Kidney (tissue), 14 donors: ENCODE data around the gene CORO7. TPM values are rescaled to one million over a fixed set of nuclear protein-coding genes. Genes with fewer than 3 reads are reported as not detected.

Experiments used
- DNase-seq, 5 donors: peaks; one replicate each; pipeline ENCODE4 v3.0.0-alpha.2; 2013 to 2020
- FAIRE-seq: peaks from 2 replicates; lab custom pipeline; 2012; peaks lifted over from hg19 to GRCh38; lab: Jason Lieb, UNC
- H3K27ac ChIP-seq, 2 donors: one replicate each; pipeline ENCODE4 v1.7.0; 2013; ENCODE audit warnings: low read depth in 2 of 2, low read length in 2 of 2, inconsistent platforms in 1 of 2
- H3K27me3 ChIP-seq: one replicate; pipeline ENCODE4 v1.7.1; 2013; ENCODE audit warnings: low read length, inconsistent platforms; ENCODE audit not compliant: control insufficient read depth, insufficient read depth
- H3K36me3 ChIP-seq, 3 donors: one replicate each; pipeline versions ENCODE4 v1.7.0 to v1.7.1; 2013; ENCODE audit warnings: low read length in 3 of 3, control low read depth in 1 of 3, inconsistent platforms in 1 of 3; ENCODE audit not compliant: insufficient read depth in 3 of 3, control insufficient read depth in 2 of 3
- H3K4me1 ChIP-seq, 3 donors: one replicate each; pipeline versions ENCODE4 v1.7.0 to v1.7.1; 2013; ENCODE audit warnings: low read length in 3 of 3, inconsistent platforms in 1 of 3, low read depth in 1 of 3; ENCODE audit not compliant: control insufficient read depth in 2 of 3, insufficient read depth in 2 of 3
- H3K4me3 ChIP-seq, 3 donors: one replicate each; pipeline versions ENCODE4 v1.7.0 to v1.8.1; 2013; ENCODE audit warnings: low read length in 3 of 3, control low read depth in 1 of 3, inconsistent platforms in 1 of 3
- H3K9ac ChIP-seq, 3 donors: one replicate each; pipeline versions ENCODE4 v1.7.0 to v1.7.1; 2013; ENCODE audit warnings: low read length in 3 of 3, control low read depth in 1 of 3, inconsistent platforms in 1 of 3
- H3K9me3 ChIP-seq, 3 donors: one replicate each; pipeline versions ENCODE4 v1.7.0 to v1.7.1; 2013; ENCODE audit warnings: low read length in 3 of 3, control low read depth in 1 of 3, inconsistent platforms in 1 of 3; ENCODE audit not compliant: control insufficient read depth in 2 of 3, insufficient read depth in 1 of 3
- intact Hi-C: fragments of 100-400 bp; cut with DNase I; formaldehyde crosslinking; loops from one replicate; pipeline ENCODE4 v1.11.1; 2022
- polyA plus RNA-seq: library from polyadenylated mRNA; stranded (reverse); fragments of 350-450 nt; fragmentation: Illumina TruSeq; extraction: RNeasy Lipid Tissue Mini Kit (QIAGEN cat#74804); gene quantifications from one replicate; pipeline ENCODE4 v1.2.3, GENCODE V29; 2014; ENCODE audit warnings: low read depth, low replicate concordance; ENCODE audit not compliant: insufficient read depth
- total RNA-seq: library from RNA; stranded (reverse); fragmentation: NEBNext Ultra II Directional; extraction: Animal tissue kit (Norgen Biotek cat#: 25700); gene quantifications from one replicate; pipeline ENCODE4 v1.2.1, GENCODE V29; 2021
- TF ChIP-seq, protein P1 (sequence below): IDR thresholded peaks from 3 replicates; pipeline ENCODE4 v1.5.1; 2012; ENCODE audit warnings: mild to moderate bottlenecking, moderate library complexity, borderline replicate concordance; ENCODE audit not compliant: insufficient read depth; ENCODE audit errors: extremely low read depth
- donor health status: control.
- donor health status: control.
- donor health status: control.
- donor health status: control.
- donor health status: control.
- donor health status: DM: yes; HTN: yes; CAD: no.
- donor health status: Normal renal cell carcinoma (clear cell type).

Gene CORO7
- total and polyA plus RNA-seq, 2 donors from 2014 or later = 9.8 to 50.1 TPM

DNA sequence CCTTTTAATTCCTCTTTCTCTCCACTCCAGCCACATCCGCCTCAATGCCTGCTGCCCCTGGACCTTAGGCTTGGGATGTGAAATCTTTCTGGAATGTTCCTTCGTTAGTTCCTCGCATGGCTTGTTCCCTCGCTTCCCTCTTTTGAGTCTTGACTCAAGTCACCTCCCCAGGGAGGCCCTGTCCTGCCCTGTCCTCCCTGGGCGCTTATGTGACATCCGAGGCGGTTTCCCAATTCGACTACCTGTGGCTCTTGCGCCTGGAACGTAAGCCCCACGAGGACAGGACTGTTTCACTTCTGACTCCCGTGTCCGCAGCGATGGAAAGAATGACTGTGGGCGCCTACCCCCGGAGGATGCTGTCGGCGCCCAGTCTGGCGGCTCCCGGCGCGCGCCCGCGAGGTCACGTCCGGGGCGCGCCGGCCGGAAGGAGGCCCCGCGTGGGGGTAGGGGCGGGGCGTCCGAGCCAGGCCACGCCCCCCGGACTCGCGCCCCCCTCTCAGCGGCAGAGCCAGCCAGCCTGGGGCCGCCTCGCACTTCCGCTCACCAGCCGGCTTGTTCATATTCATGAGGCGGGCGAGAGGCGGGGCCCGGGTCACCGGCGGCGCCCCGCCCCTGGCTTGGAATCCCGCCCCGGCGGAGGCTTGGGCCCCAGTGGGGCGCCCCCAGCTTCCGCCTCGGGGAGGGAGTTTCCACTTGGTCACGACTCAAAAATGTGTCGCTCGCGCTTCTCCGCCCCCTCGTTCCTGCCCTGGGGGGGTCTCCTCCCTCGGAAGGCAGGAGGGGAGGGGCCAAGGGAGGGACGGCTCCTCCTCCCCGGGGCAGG lies 109.0 kb downstream of the CORO7 start:
- TF ChIP-seq, protein P1, sequence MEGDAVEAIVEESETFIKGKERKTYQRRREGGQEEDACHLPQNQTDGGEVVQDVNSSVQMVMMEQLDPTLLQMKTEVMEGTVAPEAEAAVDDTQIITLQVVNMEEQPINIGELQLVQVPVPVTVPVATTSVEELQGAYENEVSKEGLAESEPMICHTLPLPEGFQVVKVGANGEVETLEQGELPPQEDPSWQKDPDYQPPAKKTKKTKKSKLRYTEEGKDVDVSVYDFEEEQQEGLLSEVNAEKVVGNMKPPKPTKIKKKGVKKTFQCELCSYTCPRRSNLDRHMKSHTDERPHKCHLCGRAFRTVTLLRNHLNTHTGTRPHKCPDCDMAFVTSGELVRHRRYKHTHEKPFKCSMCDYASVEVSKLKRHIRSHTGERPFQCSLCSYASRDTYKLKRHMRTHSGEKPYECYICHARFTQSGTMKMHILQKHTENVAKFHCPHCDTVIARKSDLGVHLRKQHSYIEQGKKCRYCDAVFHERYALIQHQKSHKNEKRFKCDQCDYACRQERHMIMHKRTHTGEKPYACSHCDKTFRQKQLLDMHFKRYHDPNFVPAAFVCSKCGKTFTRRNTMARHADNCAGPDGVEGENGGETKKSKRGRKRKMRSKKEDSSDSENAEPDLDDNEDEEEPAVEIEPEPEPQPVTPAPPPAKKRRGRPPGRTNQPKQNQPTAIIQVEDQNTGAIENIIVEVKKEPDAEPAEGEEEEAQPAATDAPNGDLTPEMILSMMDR = no peak
- H3K27ac ChIP-seq = peak overlapping the region; percentile 93 to 94
- peak overlapping the region; percentile 67 to 90 (median 86) for H3K4me3 ChIP-seq
- intact Hi-C loops = no loop called here
- H3K27me3 ChIP-seq = no peaks in the 10 kb centered on the region
- no peaks in the 10 kb centered on the region for H3K9me3 ChIP-seq
- H3K9ac ChIP-seq = peak overlapping the region in 2 of 3 donors; percentile 68 to 80
- no peak for FAIRE-seq
- no peaks in the 10 kb centered on the region for H3K36me3 ChIP-seq
- peaks cover 2 to 10% (median 7%) of the 10 kb centered on the region in 3 donors for H3K4me1 ChIP-seq
- peak; percentile 96 to 99 (median 97) for DNase-seq

DNA sequence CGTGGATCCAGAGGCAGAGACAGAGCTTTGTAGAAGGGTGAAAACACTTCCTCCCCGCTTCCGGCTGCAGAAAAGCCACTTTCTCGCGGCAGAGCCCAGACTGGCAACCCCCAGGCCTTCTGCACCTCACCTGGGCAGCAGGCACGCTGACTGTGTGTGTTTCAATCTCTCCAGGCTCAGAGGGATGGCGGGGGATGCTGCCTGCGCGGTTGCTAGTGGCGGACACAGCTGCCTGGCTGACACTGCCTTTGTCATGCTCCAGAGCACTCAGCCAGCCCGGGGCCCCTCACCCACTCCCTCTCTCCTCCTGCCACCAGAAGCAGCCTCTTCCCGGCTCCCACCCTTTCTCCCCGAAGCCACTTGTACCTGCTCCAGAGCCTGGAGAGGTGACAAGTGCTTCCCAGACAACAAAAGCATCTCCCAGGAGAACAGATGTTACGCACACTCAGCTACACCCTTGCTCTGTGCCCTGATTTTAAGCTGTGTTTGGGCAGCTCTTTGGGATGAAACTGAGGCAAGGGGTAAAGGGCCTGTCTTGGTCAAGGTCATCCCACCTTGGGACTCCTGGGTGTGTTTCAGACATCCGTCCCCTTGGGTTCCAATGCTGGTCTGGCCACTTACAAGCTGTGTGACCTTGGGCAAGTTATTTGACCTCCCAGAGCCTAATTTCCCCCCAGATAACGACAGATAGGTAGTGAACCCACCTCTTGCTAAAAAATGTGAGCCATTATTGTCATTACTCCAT lies 109.8 kb downstream of the CORO7 start:
- peak; percentile 80 to 92 (median 85) for DNase-seq
- H3K27me3 ChIP-seq = no peaks in the 10 kb centered on the region
- H3K9me3 ChIP-seq = no peaks in the 10 kb centered on the region
- peak overlapping the region; percentile 93 to 94 for H3K27ac ChIP-seq
- H3K36me3 ChIP-seq = no peaks in the 10 kb centered on the region
- TF ChIP-seq, protein P1 = no peak
- peak overlapping the region in 2 of 3 donors; percentile 68 to 80 for H3K9ac ChIP-seq
- peak overlapping the region; percentile 67 to 90 (median 86) for H3K4me3 ChIP-seq
- intact Hi-C loops = no loop called here
- H3K4me1 ChIP-seq = peaks cover 2 to 10% (median 7%) of the 10 kb centered on the region in 3 donors
- no peak for FAIRE-seq

Other genes starting within 250 kb of the CORO7 start
- 3.3 TPM for gene SRL, start 174.5 kb downstream of the CORO7 start, total RNA-seq
- 2.6 TPM for gene SRL, start 174.5 kb downstream of the CORO7 start, polyA plus RNA-seq
- gene TFAP4, start 143.6 kb downstream of the CORO7 start, total RNA-seq = 11.9 TPM
- 3.2 TPM for gene TFAP4, start 143.6 kb downstream of the CORO7 start, polyA plus RNA-seq
- 68.7 TPM for gene GLIS2, start 100.5 kb downstream of the CORO7 start, total RNA-seq
- gene GLIS2, start 100.5 kb downstream of the CORO7 start, polyA plus RNA-seq = 35.6 TPM
- 29.4 TPM for gene PAM16, start 65.3 kb downstream of the CORO7 start, total RNA-seq
- 61.1 TPM for gene PAM16, start 65.3 kb downstream of the CORO7 start, polyA plus RNA-seq
- gene VASN, start 44.7 kb downstream of the CORO7 start, total RNA-seq = 82.7 TPM
- gene VASN, start 44.7 kb downstream of the CORO7 start, polyA plus RNA-seq = 75.7 TPM
- gene DNAJA3, start 9.3 kb upstream of the CORO7 start, total RNA-seq = 41.1 TPM
- 49.4 TPM for gene DNAJA3, start 9.3 kb upstream of the CORO7 start, polyA plus RNA-seq
- gene NMRAL1, start 58.0 kb upstream of the CORO7 start, total RNA-seq = 54.9 TPM
- gene NMRAL1, start 58.0 kb upstream of the CORO7 start, polyA plus RNA-seq = 94.1 TPM
- gene HMOX2, start 59.8 kb upstream of the CORO7 start, total RNA-seq = 56.4 TPM
- gene HMOX2, start 59.8 kb upstream of the CORO7 start, polyA plus RNA-seq = 116 TPM
- 40.8 TPM for gene CDIP1, start 122.2 kb upstream of the CORO7 start, total RNA-seq
- gene CDIP1, start 122.2 kb upstream of the CORO7 start, polyA plus RNA-seq = 80.4 TPM
- 0.16 TPM for gene C16orf96, start 139.7 kb upstream of the CORO7 start, total RNA-seq
- gene C16orf96, start 139.7 kb upstream of the CORO7 start, polyA plus RNA-seq = 0.13 TPM
- 38.3 TPM for gene UBALD1, start 198.3 kb upstream of the CORO7 start, total RNA-seq
- 31.8 TPM for gene UBALD1, start 198.3 kb upstream of the CORO7 start, polyA plus RNA-seq
- 90.8 TPM for gene MGRN1, start 208.2 kb upstream of the CORO7 start, total RNA-seq
- gene MGRN1, start 208.2 kb upstream of the CORO7 start, polyA plus RNA-seq = 19.7 TPM